Astrocyte (in vitro differentiated cells and primary cell): ENCODE measurements around the gene CADPS.

Experiments used
- EZH2 ChIP-seq: IDR thresholded peaks from 2 replicates; pipeline ENCODE4 v1.6.1; 2012; ENCODE audit warnings: mild to moderate bottlenecking, low read length, inconsistent platforms; ENCODE audit not compliant: insufficient read depth
- TF ChIP-seq, protein P1 (sequence below): IDR thresholded peaks from 2 replicates; pipeline ENCODE4 v1.5.1; 2011; ENCODE audit warnings: low read depth, mild to moderate bottlenecking, inconsistent platforms, low read length, moderate library complexity; ENCODE audit not compliant: insufficient read depth

DNA sequence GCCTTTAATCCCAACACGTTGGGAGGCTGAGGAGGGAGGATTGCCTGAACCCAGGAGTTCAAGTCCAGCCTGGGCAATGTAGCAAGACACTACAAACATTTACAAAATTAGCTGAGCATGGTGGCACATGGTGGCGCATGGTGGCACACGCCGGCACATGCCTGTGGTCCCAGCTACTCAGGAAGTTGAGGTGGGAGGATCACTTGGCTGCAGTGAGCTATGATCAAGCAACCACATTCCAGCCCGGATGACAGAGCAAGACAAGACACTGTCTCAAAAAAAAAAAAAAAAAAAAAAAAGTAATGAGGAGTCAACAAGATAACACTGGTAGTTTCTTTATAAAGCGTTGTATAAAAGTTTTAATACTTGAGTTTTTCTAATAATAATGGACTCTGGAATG is 511.9 kb downstream of the CADPS start:
- TF ChIP-seq, protein P1, sequence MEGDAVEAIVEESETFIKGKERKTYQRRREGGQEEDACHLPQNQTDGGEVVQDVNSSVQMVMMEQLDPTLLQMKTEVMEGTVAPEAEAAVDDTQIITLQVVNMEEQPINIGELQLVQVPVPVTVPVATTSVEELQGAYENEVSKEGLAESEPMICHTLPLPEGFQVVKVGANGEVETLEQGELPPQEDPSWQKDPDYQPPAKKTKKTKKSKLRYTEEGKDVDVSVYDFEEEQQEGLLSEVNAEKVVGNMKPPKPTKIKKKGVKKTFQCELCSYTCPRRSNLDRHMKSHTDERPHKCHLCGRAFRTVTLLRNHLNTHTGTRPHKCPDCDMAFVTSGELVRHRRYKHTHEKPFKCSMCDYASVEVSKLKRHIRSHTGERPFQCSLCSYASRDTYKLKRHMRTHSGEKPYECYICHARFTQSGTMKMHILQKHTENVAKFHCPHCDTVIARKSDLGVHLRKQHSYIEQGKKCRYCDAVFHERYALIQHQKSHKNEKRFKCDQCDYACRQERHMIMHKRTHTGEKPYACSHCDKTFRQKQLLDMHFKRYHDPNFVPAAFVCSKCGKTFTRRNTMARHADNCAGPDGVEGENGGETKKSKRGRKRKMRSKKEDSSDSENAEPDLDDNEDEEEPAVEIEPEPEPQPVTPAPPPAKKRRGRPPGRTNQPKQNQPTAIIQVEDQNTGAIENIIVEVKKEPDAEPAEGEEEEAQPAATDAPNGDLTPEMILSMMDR: no peak
- TF ChIP-seq EZH2: no peak
